A549 treated with CORT108297 at 1 μM for 4 hours (cell line): Measurements from ENCODE around the gene IL32. TPM values are rescaled to one million over a fixed set of nuclear protein-coding genes. Genes with fewer than 3 reads are reported as not detected.

Experiments
- total RNA-seq: library from RNA; stranded (reverse); fragments of 200-300 nt; extraction: Qiagen RNA extraction; gene quantifications from 5 replicates; pipeline ENCODE4 v1.2.3, GENCODE V29; 2022

The IL32 gene, protein sequence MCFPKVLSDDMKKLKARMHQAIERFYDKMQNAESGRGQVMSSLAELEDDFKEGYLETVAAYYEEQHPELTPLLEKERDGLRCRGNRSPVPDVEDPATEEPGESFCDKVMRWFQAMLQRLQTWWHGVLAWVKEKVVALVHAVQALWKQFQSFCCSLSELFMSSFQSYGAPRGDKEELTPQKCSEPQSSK
- total RNA-seq: 22.4 to 40.0 TPM (median 27.1 TPM) in 5 replicates

DNA sequence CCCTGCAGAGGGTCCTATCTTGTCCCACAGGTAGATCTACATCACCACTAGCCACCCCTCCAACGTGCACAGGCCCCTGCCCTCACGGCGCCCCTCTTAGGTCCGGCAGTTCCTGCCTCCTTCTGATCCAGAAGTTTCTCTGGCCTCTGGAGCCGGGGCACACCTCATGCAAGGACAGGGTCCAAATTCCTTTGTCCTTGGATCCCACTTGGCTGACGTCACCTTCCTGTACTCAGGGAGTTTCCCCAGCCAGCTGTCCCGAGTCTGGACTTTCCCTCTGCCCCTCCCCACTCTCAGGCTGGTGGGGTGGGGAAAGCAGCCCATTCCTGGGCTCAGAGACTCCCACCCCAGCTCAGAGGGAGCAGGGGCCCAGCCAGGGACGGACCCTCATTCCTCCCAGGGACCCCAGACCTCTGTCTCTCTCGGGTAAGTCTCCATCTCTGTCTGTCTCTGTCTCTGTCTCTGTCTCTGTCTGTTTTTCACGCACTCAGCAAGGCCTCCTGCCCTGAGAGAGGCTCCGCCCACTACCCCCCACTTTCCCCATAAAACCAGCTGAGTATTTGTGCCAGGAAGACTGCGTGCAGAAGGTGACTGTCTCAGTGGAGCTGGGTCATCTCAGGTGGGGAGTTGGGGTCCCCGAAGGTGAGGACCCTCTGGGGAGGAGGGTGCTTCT is at the start of gene IL32:
IL32 (plus strand) TSS at position 572 of the 673 bp plus-strand sequence. CDS start 172 bp downstream, outside the sequence.

DNA sequence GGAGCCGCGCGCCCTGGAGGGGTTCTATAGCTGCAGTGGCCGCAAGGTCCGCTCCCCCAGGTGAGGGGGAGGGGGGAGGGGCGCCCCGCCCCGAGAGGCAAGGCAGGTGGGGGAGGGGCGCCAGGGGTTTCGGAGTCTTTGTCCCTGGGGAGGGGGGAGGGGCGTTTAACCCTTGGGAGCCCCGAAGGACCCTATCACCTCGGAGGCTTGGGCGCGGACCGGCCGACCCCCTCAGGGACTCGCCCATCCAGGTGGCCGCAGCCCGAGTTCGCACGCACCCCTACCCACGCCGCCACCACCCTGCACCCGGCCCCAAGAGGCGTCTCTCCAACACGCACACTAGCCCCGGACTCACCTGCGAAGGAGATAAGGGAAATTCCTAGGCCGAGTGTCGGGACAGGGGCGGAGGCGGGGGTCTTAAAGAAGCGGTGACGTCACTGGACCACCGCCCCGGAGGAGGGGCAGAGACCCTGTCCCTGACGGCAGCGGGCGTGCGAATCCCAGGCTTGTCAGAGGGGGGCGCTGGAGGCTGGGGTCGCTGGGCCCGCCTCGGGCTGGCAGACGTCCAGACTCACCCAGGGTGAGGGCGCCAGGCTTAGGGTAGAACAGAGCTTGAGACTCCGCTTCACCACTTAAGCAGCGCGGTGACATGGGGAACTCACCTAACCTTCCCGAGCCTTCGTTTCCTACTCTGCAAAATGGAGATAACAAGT is 47.5 kb upstream of the IL32 start, which contains the start of gene CLDN6:
CLDN6 (minus strand) TSS at position 390 of the 713 bp plus-strand sequence. CDS start 2,162 bp downstream, outside the sequence.

DNA sequence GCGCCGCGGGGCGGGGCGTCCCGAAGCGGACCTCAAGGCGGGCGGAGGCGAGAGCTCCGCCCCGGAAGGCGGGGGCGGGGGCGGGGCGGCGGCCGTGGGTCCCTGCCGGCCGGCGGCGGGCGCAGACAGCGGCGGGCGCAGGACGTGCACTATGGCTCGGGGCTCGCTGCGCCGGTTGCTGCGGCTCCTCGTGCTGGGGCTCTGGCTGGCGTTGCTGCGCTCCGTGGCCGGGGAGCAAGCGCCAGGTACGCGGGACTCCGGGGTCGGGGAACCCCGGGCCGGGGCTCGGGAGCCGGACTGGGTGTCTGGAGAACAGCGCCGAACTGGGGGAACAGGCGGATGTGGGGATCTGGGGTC is 45.2 kb upstream of the IL32 start, which contains the start of gene TNFRSF12A:
TNFRSF12A (plus strand) TSS at position 122 of the 357 bp plus-strand sequence; CDS start at position 152, 30 bp downstream.

DNA sequence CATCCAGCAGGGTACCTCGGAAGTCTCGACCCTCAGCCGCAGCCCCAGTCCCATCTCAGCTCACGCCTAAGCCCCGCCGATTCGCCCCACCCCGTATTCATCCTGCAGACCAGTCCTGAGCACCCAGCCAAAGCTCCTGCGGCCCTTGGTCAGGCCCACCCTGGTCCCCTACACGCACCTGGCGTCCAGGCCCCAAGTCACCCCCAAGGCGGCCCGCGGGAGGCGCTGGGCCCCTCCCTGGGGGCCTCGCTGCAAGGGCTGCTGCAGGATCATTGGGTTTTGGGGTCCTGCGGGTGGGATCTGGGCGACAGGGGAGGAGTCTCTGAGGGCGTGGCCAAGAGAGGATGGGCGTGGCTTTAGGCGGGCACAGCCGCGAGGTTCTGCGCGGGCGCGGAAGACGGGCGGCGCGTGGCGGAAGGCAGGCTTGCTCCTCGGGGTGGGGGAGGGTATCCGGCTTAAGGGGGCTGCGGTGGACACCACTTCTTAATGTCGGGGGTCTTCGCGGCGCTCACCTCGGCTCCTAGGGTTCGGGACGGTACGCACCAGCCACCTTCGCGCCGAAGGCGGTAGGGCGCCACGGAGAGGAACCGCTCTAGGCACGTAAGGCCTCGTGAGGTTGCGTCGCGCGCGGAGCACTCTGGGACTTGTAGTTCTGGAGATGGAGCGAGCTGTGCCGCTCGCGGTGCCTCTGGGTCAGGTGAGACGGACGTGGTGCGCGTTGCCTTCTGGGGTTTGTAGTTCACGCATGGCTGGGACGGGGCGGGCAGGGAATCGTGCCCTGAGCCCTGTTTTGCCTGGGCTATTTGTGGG is 41.6 kb upstream of the IL32 start, which contains the start of the genes HCFC1R1 and THOC6:
HCFC1R1 (minus strand) TSS at position 274 of the 810 bp plus-strand sequence; CDS start at position 273, 1 bp downstream.
THOC6 (plus strand) TSS at position 367 of the 810 bp plus-strand sequence; CDS start at position 659, 292 bp downstream.

DNA sequence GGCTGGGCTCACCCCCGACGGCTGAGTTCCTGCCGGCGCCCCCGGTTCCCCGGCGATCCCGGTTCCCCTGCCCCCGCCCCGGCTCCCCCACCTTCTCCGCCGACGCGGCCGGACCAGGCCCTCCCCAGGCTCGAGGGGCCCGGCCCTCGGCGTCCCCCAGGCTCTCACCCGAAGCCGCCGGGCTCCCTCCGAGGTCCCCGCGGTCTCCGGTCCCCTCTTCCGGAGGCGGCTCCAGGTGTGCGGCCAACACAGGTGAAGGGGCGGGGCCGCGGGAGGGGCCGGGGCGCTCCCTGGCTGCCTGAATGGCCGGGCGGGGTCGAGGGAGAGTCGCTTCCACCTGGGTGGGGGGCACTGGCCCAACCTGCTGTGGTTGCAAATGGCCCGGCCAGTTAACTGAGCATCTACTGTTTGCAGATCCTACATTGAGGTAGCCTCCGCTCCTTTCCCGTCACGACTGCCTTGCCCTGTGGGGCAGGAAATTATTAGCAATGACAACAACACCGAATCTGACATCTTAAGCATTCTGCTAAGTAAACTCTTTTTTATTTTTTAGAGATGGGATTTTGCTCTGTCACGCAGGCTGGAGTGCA is 28.6 kb upstream of the IL32 start, which contains the start of gene BICDL2:
BICDL2 (minus strand) TSS at position 219 of the 590 bp plus-strand sequence. CDS start 1,448 bp downstream, outside the sequence.

DNA sequence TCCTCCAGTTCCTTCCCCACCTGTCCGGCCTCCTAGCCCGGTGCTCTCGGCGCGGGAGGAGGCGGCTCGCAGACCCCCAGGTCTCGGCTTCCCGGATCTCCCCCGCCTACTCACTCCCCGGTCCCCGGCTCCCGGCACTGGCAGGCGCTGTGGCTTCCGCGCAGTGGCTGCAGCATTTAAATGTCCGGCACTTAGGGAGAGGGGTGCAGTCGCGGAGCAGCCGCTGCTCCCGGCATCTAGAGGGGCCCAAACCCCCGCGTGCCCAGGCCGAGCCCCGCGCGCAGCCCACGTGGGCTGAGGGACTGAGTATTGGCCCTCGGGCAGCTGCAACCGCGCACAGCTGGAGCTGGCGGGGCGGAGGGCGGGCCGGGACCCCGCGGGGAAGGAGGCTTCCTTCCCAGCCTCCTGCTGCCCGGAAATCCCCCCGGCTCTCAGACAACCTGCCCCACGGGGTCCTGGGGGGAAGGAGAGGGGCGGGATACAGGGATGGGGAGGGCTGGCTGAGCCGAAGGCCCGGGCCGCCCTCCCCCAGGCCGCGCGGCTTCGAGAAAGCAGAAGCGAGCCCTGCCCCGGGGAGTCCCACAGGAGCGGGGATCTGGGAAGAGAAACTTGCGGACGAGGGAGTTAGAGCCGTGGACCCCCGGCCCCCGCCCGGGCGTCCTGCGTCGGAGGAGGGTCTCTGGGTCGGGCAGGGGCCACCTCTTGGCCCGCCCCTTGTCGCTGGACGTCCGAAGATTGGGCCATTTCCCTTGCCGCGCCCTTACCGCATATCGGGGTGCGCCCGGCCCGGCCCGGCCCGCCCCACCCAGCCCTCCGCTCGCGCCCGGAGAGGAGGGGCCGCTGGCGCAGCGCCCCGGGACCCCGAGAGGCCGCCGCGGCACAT is 19.4 kb upstream of the IL32 start, which contains the start of gene MMP25:
MMP25 (plus strand) TSS at position 804 of the 883 bp plus-strand sequence. CDS start 357 bp downstream, outside the sequence.

DNA sequence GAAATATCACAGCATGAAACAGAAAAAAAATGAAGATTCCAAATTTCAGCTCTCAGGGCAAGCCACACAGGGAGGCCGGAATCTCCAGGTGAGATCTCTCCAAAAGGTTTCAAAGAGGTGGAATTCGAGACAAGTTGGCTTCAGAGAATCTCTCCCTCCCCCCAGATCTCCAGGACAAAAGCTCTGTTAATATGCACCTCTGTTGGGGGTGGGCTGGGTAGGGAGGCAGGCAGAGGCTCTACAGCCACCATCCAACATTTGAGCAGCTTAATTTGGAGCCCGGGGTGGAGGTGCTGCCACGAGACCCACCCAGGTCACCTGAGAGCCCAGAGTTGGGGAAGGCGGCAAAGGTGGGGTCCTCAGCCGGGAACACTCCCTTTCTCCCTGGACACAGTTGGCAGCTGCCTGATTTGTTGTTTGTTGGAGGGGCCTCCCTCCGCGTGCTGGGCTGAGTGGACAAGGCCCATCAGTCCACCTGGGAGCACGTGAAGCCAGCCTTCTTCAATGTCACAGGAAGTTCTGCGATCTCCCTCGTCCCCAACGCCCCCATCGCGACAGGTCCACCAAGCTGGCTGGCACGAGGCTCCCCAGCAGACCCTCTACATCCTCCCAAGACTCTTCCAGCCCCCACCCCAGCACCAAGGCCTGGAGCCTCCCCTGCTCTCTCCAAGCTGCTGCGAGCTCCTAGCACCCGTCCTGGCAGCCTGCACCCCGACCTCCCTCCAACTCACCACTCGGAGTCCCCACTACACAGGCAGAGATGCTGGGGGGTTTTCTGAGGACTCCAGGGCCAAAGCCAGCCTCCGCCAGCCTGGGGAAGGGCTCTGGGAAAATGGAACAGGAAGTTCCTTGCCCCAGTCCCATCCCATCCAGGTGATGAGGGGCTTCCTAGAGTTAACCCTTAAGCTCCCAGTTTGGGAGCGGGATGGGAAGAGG is 33.3 kb downstream of the IL32 start, which contains the start of gene ZSCAN10:
ZSCAN10 (minus strand) TSS at position 836 of the 936 bp plus-strand sequence. CDS start 6,357 bp downstream, outside the sequence.

DNA sequence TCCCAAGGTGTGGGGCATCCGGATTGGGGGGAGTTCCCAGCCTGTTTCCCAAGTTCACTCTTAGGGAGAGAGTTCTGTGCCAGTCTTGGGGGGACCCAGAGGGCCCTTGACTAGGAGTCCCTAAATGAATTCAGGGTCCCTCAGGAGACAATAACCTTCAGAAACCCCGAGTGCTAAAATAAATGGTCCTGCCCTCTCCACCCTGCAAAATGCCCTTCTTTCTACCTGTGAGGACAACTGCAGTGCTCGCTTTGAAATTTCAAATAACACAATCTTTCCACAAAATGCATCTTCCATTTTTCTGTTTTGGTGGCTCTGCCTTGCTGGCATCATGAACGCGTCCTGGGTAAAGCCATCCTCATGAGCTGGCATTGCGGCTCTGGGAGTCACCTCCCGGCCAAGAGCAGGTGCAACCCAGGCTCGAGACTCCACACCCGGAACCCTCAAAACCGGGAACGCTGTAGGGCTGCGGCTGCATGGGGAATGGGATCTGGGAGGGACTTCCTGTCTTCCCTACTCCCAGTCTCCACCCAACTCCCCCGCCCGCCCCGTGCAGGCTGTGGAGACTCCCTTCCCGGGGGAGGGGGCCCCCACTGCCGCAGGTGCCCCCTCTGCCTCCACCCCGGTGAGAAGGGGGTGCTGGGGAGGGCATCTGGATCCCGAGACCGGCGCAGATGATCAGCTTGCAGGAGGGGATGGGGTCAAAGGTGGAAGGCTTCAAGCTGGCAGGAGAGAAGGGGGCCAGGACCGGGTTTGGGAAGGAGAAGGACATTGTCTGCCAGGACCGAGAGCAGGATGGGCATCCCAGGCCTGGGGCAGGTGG is 46.8 kb downstream of the IL32 start, which contains the start of gene ZNF205:
ZNF205 (plus strand) TSS at position 529 of the 823 bp plus-strand sequence. CDS start 845 bp downstream, outside the sequence.

Other genes with a start within 250 kb of the IL32 start
- gene PRSS21, start 248.4 kb upstream of the IL32 start, total RNA-seq: 0.14 to 0.35 TPM in 2 of 5 replicates, not detected in the others
- gene ZG16B, start 235.3 kb upstream of the IL32 start, total RNA-seq: 0.74 to 1.2 TPM (median 0.82 TPM) in 5 replicates
- 1.2 to 2.8 TPM (median 2.4 TPM) in 5 replicates for gene PRSS22, start 207.5 kb upstream of the IL32 start, total RNA-seq
- 47.2 to 60.5 TPM (median 56.0 TPM) in 5 replicates for gene FLYWCH2, start 182.4 kb upstream of the IL32 start, total RNA-seq
- 18.4 to 33.4 TPM (median 28.8 TPM) in 5 replicates for gene FLYWCH1, start 153.7 kb upstream of the IL32 start, total RNA-seq
- 0.74 to 2.4 TPM (median 2.2 TPM) in 5 replicates for gene KREMEN2, start 101.4 kb upstream of the IL32 start, total RNA-seq
- gene PAQR4, start 96.3 kb upstream of the IL32 start, total RNA-seq: 29.3 to 49.0 TPM (median 45.3 TPM) in 5 replicates
- gene PKMYT1, start 85.2 kb upstream of the IL32 start, total RNA-seq: 58.3 to 101 TPM (median 92.1 TPM) in 5 replicates
- gene CLDN9, start 52.7 kb upstream of the IL32 start, total RNA-seq: 0.30 to 0.52 TPM (median 0.35 TPM) in 5 replicates
- gene CLDN6, start 47.5 kb upstream of the IL32 start, total RNA-seq: 0.30 to 0.53 TPM (median 0.35 TPM) in 5 replicates
- gene TNFRSF12A, start 45.3 kb upstream of the IL32 start, total RNA-seq: 461 to 723 TPM (median 621 TPM) in 5 replicates
- 204 to 258 TPM (median 252 TPM) in 5 replicates for gene HCFC1R1, start 41.7 kb upstream of the IL32 start, total RNA-seq
- 24.3 to 39.1 TPM (median 34.7 TPM) in 5 replicates for gene THOC6, start 41.6 kb upstream of the IL32 start, total RNA-seq
- not detected in 5 replicates for gene BICDL2, start 28.7 kb upstream of the IL32 start, total RNA-seq
- 0.52 to 1.0 TPM (median 0.90 TPM) in 5 replicates for gene MMP25, start 19.1 kb upstream of the IL32 start, total RNA-seq
- gene ZSCAN10, start 33.7 kb downstream of the IL32 start, total RNA-seq: 0.03 to 0.05 TPM in 2 of 5 replicates, not detected in the others
- gene ZNF205, start 46.9 kb downstream of the IL32 start, total RNA-seq: 10.8 to 15.5 TPM (median 14.6 TPM) in 5 replicates
- 8.9 to 13.7 TPM (median 11.8 TPM) in 5 replicates for gene ZNF213, start 69.4 kb downstream of the IL32 start, total RNA-seq
- 0.24 to 0.60 TPM (median 0.40 TPM) in 5 replicates for gene OR1F1, start 122.6 kb downstream of the IL32 start, total RNA-seq
- 7.1 to 8.8 TPM (median 8.0 TPM) in 5 replicates for gene ZNF200, start 169.5 kb downstream of the IL32 start, total RNA-seq
- not detected in 5 replicates for gene MEFV, start 191.0 kb downstream of the IL32 start, total RNA-seq
- 33.4 to 40.7 TPM (median 35.7 TPM) in 5 replicates for gene ZNF263, start 217.9 kb downstream of the IL32 start, total RNA-seq
- 1.3 to 1.9 TPM (median 1.6 TPM) in 5 replicates for gene TIGD7, start 239.8 kb downstream of the IL32 start, total RNA-seq
- 10.0 to 12.8 TPM (median 11.2 TPM) in 5 replicates for gene ZNF75A, start 239.9 kb downstream of the IL32 start, total RNA-seq